Middle frontal gyrus (tissue), 1 donor: ENCODE data around the gene CAPN7.

ENCODE experiments used
- DNase-seq: peaks from one replicate; pipeline ENCODE4 v3.0.0-alpha.2; 2015; ENCODE audit warnings: low spot score; ENCODE audit errors: extremely low spot score

Gene CAPN7

GRCh38 chr3:15272426-15273196, 66.6 kb downstream of the CAPN7 start:
- DNase-seq: no peak

- DNase-seq: no peak
These were observed 67.2 kb downstream of the CAPN7 start for GRCh38 chr3:15273227-15273626.

GRCh38 chr3:15276028-15276724, 70.1 kb downstream of the CAPN7 start:
- DNase-seq: no peak

- DNase-seq: no peak
These were observed 71.9 kb downstream of the CAPN7 start for GRCh38 chr3:15277861-15278500.

GRCh38 chr3:15279205-15279604, 73.2 kb downstream of the CAPN7 start:
- no peak for DNase-seq

- DNase-seq: no peak
These were observed 73.8 kb downstream of the CAPN7 start for GRCh38 chr3:15279671-15280402.

GRCh38 chr3:15280853-15281532, 74.9 kb downstream of the CAPN7 start:
- no peak for DNase-seq

- DNase-seq: no peak
These were observed 75.8 kb downstream of the CAPN7 start for GRCh38 chr3:15281817-15282216.

GRCh38 chr3:15283702-15284101, 77.7 kb downstream of the CAPN7 start:
- no peak for DNase-seq

GRCh38 chr3:15284121-15284889, 78.3 kb downstream of the CAPN7 start:
- no peak for DNase-seq

GRCh38 chr3:15286022-15286421, 80.0 kb downstream of the CAPN7 start:
- DNase-seq: no peak

GRCh38 chr3:15287565-15288330, 81.7 kb downstream of the CAPN7 start:
- no peak for DNase-seq

GRCh38 chr3:15288331-15289035, 82.4 kb downstream of the CAPN7 start:
- DNase-seq: no peak

- DNase-seq: no peak
These were observed 83.6 kb downstream of the CAPN7 start for GRCh38 chr3:15289661-15290060.

- no peak for DNase-seq
These were observed 84.7 kb downstream of the CAPN7 start for GRCh38 chr3:15290736-15291135.

- no peak for DNase-seq
These were observed 85.8 kb downstream of the CAPN7 start for GRCh38 chr3:15291589-15292541.

- no peak for DNase-seq
These were observed 86.9 kb downstream of the CAPN7 start for GRCh38 chr3:15292765-15293522.
